Stimulated activated CD8-positive, alpha-beta memory T cell treated with anti-CD3 and anti-CD28 coated beads, Interleukin-4, amount 100 ng/mL, for 4 hours (primary cell): ENCODE data around the gene RPUSD3.

ENCODE experiments used
- DNase-seq, 2 donors: peaks; one replicate each; pipeline ENCODE4 v3.0.0-alpha.2; 2020; ENCODE audit warnings: low read depth in 2 of 2, low spot score in 1 of 2

Gene RPUSD3

DNA sequence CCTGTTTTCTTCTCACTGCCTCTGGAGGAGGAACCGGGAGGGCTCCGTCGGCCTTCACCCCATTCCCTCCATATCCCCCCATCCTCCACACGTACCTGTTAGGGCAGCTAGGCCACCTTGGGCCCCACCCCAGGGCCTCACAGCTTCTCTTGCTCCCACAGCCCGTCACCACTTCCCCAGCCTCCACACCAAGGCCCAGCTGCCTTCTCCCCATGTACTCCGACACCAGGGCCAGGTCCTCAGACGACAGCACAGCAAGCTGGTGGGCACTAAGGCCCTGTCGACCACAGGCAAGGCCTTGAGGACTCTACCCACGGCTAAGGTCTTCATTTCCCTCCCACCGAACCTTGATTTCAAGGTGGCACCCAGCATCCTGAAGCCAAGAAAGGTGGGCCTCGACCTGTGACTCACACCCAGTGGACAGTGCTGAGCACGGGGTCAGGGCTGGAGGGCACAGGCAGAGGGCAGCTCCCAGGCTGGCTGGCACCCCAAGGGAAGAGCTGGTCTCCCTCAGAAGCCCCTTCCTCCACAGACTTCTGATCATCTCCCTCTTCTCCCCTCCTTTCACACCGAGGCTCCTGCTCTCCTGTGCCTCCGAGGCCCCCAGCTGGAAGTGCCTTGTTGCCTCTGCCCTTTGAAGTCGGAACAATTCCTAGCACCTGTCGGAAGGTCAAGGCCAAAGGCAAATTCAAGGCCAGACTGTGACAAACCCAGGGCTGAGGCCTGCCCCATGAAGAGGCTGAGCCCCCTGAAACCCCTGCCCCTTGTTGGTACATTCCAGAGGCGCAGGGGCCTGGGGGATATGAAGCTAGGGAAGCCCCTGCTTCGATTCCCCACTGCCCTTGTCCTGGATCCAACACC is 9.1 kb downstream of the RPUSD3 start:
- DNase-seq: no peak

- DNase-seq: no peak
Measured at GRCh38 chr3:9833078-9833477, 10.7 kb downstream of the RPUSD3 start.

GRCh38 chr3:9831253-9831652 is 12.6 kb downstream of the RPUSD3 start:
- DNase-seq: no peak

DNA sequence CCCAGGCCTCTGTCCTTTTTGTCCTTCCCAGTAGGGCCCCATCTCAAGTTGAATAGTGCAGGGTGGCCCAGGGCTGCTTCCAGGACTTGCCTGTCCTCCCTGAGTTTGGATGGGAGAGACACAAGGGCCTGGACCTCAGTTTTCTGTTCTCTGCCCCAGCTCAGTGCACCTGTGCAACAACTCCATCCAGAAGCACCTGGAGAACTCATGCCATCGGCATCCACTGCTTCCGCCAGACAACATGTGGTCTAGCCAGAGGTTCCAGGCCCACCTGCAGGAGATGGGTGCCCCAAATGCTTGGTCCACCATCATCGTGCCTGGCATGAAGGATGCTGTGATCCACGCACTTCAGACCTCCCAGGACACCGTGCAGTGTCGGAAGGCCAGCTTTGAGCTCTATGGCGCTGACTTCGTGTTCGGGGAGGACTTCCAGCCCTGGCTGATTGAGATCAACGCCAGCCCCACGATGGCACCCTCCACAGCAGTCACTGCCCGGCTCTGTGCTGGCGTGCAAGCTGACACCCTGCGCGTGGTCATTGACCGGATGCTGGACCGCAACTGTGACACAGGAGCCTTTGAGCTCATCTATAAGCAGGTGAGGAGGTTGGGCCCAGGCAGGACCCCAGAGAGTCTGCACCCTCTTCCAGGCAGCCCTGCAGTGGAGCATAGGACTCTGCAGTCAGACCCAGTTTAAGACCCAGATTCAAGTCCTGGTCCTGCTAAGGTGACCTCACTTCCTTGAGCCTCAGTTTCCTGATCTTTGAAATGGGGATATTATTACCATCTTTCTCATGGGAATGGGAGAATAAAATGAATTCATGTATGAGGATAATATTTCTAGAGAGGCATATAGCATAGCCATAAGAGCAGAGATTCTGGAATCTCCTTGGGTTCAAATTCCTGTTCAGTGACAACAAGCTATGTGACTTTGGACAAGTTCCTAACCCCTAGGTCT is 14.7 kb downstream of the RPUSD3 start:
- no peak for DNase-seq

DNA sequence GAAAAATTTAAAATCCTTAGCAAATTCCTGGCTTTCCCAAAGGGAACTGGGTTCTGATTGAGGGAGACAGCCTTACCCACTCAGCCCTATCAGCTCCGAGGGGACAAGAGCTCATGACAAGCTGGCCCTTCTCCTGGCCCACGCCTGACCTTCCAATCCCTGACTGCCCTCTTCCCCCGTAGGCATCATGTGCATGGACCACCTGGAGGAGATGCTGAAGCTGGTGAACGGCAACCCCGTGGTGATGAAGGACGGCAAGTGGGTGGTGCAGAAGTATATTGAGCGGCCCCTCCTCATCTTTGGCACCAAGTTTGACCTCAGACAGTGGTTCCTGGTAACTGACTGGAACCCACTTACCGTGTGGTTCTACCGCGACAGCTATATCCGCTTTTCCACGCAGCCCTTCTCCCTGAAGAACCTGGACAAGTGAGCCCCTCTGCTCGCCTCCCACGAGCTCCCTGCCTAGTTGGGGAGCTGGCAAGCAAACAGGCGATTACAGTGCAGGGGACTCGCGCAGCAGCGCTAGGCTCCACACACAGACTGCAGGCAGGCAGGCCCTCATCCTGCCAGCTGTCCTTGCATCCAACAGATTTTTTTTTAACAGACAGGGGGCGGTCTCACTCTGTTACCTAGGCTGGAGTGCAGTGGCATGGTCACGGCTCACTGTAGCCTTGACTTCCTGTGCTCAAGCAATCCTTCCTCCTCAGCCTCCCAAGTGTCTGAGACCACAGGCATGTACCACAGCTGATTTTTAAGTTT is 16.8 kb downstream of the RPUSD3 start:
- DNase-seq: no peak

DNA sequence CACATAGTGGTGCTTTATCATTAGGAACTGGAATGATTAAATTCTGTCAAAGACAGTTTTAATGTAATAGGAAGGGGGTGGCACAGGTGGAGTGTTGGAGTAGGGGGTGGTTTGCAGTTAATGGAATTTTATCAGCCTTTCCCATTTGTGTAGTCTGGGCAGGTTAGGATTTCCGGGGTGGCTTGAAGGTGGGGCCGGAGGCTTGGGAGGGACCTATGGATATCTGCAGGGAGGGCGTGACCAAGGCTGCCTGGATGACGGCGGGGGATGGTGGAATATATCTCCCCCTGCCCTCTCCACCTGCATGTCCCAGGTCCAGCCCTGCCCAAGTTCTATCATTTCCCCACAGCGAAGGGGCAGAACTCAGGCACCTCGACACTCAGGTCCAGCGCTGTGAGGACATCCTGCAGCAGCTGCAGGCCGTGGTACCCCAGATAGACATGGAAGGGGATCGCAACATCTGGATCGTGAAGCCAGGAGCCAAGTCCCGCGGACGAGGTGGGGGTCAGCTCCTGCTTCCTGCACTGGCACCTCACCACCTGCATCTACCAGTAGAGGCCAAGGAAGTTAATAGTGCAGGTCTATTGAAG is 18.3 kb downstream of the RPUSD3 start:
- DNase-seq: no peak

- no peak for DNase-seq
Measured at GRCh38 chr3:9820946-9821345, 22.9 kb downstream of the RPUSD3 start.

DNA sequence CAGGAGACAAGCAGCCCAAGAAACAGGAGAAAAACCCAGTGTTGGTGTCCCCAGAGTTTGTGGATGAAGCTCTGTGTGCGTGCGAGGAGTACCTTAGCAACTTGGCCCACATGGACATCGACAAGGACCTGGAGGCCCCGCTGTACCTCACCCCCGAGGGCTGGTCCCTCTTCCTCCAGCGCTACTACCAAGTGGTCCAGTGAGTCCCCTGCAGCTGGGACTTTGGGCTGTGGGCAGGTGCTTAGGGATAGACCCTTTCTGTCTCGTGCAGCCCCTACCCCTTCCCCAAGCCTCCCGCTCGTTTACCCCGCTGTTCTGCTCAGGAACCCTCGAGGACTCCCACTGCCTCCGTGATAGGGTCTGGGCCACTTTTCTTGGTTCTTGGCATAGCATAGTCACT is 23.3 kb downstream of the RPUSD3 start:
- DNase-seq: no peak

GRCh38 chr3:9818666-9819335 is 25.0 kb downstream of the RPUSD3 start:
- DNase-seq: no peak

- no peak for DNase-seq
Measured at GRCh38 chr3:9817436-9817835, 26.4 kb downstream of the RPUSD3 start.

GRCh38 chr3:9815986-9816385 is 27.8 kb downstream of the RPUSD3 start:
- no peak for DNase-seq

DNA sequence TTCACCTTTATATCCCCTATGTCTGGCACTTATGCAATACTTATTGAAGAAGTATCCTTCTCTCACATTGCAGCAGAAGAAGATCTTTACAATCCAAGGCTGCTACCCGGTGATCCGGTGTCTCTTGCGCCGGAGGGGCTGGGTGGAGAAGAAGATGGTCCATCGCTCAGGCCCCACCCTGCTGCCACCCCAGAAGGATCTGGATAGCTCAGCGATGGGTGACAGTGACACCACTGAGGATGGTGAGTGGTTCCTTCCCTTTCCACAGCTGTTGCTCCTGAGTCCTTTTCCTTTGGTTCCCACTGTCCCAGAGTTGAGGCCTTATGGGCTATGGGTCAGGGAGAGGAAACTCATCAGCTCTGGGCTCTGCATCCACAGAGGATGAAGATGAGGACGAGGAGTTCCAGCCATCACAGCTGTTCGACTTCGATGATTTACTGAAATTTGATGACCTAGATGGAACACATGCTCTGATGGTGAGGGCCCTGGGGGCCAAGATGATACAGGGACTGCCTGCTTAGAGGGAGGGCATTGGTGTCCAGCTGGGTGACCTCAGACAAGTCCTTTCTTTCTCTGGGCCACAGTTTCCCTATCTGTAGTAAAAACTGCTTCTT is 30.8 kb downstream of the RPUSD3 start:
- no peak for DNase-seq

DNA sequence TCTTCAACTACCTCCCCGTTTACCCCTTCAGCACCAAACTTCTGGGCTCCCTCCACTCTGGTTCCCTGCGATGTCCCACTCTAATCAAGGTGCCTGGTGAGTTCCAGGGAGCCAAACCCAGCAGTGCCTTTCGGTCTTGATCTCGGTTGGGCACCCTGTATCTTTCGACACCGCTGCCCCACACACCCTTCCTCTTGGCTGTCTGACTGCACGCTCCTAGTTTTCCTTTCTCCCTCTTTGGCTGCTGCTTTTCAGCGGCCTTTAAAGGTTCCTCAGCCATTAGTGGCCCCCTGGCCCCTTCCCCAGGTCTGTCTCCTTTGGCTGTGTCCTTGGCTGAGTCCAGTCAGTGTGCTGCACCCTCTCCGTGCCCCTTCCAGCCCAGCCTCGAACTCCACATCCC is 33.0 kb downstream of the RPUSD3 start:
- DNase-seq: no peak

DNA sequence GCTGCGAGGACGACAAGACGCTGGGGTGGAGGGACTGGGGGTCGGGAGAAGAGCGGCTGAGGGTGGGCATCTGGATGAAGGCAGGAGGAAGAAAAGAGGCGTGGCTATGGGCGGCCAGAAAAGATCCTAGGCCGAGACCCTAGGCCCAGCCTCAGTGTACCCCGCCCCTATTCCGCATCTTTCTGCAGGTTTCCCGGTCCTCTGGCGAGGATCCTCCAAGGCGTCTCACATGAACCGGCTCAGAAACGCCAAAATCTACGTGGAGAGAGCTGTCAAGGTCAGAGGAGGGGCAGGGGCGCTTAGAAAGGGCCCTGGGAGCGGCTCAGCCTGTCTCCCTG is 33.4 kb downstream of the RPUSD3 start:
- DNase-seq: no peak

DNA sequence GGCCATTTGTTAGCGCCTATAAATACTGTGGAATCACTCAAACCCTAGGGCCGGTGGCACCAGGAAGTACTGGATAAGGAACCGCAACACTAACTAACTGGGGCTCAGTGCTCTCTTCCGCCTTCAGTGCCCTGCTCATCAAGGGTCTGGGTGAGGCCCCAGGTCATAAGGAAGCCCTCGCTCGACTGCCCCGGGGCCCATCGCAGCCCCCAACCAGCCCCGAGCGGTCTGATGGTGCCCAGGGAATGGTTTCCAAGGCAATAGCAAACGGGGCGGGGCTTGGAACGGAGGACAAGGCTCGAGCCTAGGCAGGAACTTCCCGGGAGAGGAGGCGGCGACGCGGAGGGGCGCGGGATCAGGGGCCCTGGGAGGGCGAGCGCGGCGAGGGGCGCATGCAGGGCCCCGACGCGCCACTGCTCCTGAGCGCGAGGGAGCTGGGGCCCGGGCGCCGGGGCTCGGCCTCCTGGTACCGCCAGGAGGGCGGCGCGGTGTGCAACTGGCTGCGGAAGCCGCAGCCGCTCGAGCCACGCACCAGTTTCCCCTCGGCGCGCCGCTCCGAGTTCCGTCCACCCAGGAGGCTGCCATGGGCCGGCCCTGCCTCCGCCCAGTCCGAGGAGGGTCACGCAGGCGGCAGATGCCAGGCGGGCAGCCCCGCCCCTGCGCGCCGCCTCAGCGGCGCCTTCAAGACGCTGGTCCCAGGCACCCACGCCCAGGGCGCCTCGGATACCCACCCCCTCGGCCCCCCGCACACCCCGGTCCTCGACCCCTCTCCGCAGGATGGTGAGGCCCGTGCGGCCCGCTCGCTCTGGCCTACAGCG is 34.0 kb downstream of the RPUSD3 start, which contains the start of gene TTLL3:
TTLL3 (plus strand) TSS at position 648 of the 818 bp plus-strand sequence. CDS start 400 bp downstream, outside the sequence.
- DNase-seq: peak in 1 of 2 donors; percentile 19

- DNase-seq: no peak
Measured at GRCh38 chr3:9809239-9809614, 34.6 kb downstream of the RPUSD3 start.

DNA sequence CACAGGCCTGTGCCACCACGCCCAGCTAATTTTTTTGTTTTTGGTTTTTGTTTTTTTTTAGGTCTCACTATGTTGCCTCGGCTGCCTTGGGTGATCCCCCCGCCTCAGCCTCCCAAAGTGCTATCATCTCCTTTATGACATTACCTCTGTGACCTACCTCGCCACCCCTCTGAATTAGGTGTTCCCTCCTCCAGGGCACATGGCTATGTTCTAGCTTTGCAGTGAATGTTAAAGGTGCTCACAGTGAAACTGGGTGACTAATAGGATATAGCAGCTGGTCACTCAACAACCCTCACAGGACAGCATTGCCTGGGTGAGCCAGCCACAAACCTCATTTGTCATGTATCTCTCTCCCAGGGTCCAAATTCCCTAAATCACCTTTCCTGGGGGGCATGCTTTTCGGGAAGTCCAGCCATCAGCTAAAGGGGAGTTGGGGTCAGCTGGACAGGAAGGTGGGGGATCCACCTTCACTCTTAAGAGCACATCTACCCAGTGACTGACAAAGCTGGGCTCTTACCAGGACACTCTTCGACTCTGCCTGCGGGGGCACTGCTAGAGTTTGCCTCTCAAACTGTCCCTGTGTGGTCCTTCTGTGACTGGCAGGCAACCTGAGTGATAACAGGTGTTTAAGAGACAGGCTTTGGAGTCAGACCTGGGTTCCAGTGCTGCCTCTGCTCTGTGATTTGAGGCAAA is 35.3 kb downstream of the RPUSD3 start:
- DNase-seq: no peak

GRCh38 chr3:9807981-9808344 is 35.8 kb downstream of the RPUSD3 start:
- DNase-seq: no peak
